GM12891 (cell line): ENCODE data around the gene CELF2.

Experiments used
- PAX5 ChIP-seq: IDR thresholded peaks from 2 replicates; pipeline ENCODE4 v1.6.1; 2011; ENCODE audit warnings: low read length, moderate library complexity, mild to moderate bottlenecking; ENCODE audit not compliant: insufficient read depth, severe bottlenecking
- POLR2A ChIP-seq: IDR thresholded peaks from 2 replicates; pipeline ENCODE4 v1.6.1; 2011; ENCODE audit warnings: low read depth, low read length, control low read depth
- POLR2AphosphoS5 ChIP-seq: IDR thresholded peaks from 2 replicates; pipeline ENCODE4 v1.6.1; 2011; ENCODE audit warnings: low read depth, low read length, control low read depth
- POU2F2 ChIP-seq: IDR thresholded peaks from 2 replicates; pipeline ENCODE4 v1.6.1; 2011; ENCODE audit warnings: low read depth, mild to moderate bottlenecking, control low read depth, low read length, moderate library complexity

DNA sequence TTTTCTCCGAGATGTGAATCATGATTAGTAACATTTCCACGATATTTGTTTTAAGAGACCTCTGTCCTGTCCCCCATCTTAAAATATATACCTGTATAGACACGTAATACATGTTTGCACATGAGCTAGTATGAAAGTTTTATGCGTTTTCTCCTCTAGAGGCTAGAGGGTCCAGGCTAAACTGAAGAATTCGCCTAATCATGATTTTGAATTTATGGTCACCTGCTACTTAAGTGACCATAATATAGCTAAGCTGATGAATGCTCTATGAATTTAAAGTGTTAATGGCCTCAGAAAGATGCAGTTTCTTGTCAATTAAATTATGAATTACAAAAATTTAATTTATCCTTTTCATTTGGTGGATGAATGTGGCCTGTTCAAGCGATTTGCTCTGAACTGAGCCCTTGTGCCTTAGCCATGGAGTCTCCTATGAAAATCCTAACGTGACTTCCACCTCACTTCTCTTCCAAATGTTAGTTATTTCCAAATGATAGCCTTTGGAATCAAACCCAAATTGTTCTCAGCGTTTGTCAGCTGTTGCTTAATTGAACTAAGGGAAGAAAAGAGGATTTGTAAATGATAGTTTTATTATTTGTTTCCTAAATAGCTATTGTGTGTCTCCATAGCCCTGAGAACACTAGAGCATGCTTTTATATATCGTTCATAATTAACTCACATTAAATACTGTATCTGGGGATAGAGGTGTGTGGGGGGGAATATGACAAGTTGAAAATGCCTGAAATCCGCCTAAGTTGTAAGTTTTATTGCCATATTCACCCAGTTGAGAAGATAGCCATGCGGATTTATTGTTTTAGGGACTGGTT lies 2.3 kb downstream of the CELF2 start:
- TF ChIP-seq POLR2A (no peak), POLR2AphosphoS5 (no peak), POU2F2 (no peak), PAX5 (no peak)
